Nephron (organoid): Measurements from ENCODE around the gene SLCO2A1.

Experiments
- H3K27ac Mint-ChIP-seq, 3 experiments: 2 replicates each; pipeline ENCODE4 v1.8.0; 2020; ENCODE audit warnings: mixed read lengths in 3 of 3, mild to moderate bottlenecking in 2 of 3, moderate library complexity in 1 of 3
- H3K27me3 Mint-ChIP-seq: 2 replicates; pipeline ENCODE4 v1.8.0; 2021; ENCODE audit warnings: low read depth, mild to moderate bottlenecking, moderate library complexity, mixed read lengths
- H3K36me3 Mint-ChIP-seq: 2 replicates; pipeline ENCODE4 v1.8.0; 2020; ENCODE audit warnings: low read depth, mixed read lengths
- H3K4me1 Mint-ChIP-seq: 2 replicates; pipeline ENCODE4 v1.8.0; 2020; ENCODE audit warnings: mixed read lengths
- H3K4me3 Mint-ChIP-seq, 3 experiments: 2 replicates each; pipeline ENCODE4 v1.8.0; 2020; ENCODE audit warnings: mild to moderate bottlenecking in 3 of 3, mixed read lengths in 3 of 3, moderate library complexity in 2 of 3
- H3K9me3 Mint-ChIP-seq: 2 replicates; pipeline ENCODE4 v1.8.0; 2020; ENCODE audit warnings: mixed read lengths
- CTCF ChIP-seq, 3 experiments: fragments of 200-600 bp; sonication (generic); IDR thresholded peaks; one replicate each; pipeline ENCODE4 v1.5.0; 2021; ENCODE audit warnings: antibody characterized with exemption in 3 of 3; ENCODE audit not compliant: unreplicated experiment in 3 of 3

The SLCO2A1 gene

GRCh38 chr3:134029256-134029733 lies 430 bp downstream of the SLCO2A1 start:
- Mint-ChIP-seq H3K4me3 (peak overlapping the region; percentile 87 to 96 (median 93)), H3K36me3 (no peaks in the 10 kb centered on the region), H3K4me1 (peaks cover 17% of the 10 kb centered on the region), H3K27me3 (peaks cover 62% of the 10 kb centered on the region), H3K27ac (peak overlapping the region; percentile 16 to 86 (median 45)), H3K9me3 (no peaks in the 10 kb centered on the region)
- TF ChIP-seq CTCF (IDR thresholded peaks at IDR 0.05; ENCODE audit: unreplicated experiment in 3 of 3), result no peak

- no peaks in the 10 kb centered on the region for H3K9me3 Mint-ChIP-seq
- peaks cover 12% of the 10 kb centered on the region for H3K4me1 Mint-ChIP-seq
- H3K4me3 Mint-ChIP-seq, result peak overlapping the region; percentile 87 to 96 (median 93)
These were observed 1.1 kb downstream of the SLCO2A1 start for GRCh38 chr3:134028486-134029255.

GRCh38 chr3:134027631-134028030 lies 2.1 kb downstream of the SLCO2A1 start:
- Mint-ChIP-seq H3K4me1 (peaks cover 12% of the 10 kb centered on the region), H3K27me3 (peaks cover 61% of the 10 kb centered on the region), H3K36me3 (no peaks in the 10 kb centered on the region), H3K4me3 (peak overlapping the region in 1 of 3 experiments; percentile 93), H3K9me3 (no peaks in the 10 kb centered on the region), H3K27ac (no peak overlapping the region)
- TF ChIP-seq CTCF (IDR thresholded peaks at IDR 0.05; ENCODE audit: unreplicated experiment in 3 of 3), result no peak

More at GRCh38 chr3:134028486-134029255, 1.1 kb downstream of the SLCO2A1 start:
- Mint-ChIP-seq H3K27me3 (peaks cover 57% of the 10 kb centered on the region), H3K36me3 (no peaks in the 10 kb centered on the region), H3K27ac (peak overlapping the region in 1 of 3 experiments; percentile 45)
- TF ChIP-seq CTCF (IDR thresholded peaks at IDR 0.05; ENCODE audit: unreplicated experiment in 3 of 3), result no peak

GRCh38 chr3:134020135-134020680 lies 9.5 kb downstream of the SLCO2A1 start:
- Mint-ChIP-seq H3K27ac (no peak overlapping the region), H3K27me3 (peaks cover 25% of the 10 kb centered on the region), H3K4me3 (no peak overlapping the region), H3K4me1 (peaks cover 9% of the 10 kb centered on the region), H3K36me3 (peaks cover 4% of the 10 kb centered on the region), H3K9me3 (no peaks in the 10 kb centered on the region)
- no peak for TF ChIP-seq CTCF (IDR thresholded peaks at IDR 0.05; ENCODE audit: unreplicated experiment in 3 of 3)

- no peak for TF ChIP-seq CTCF (IDR thresholded peaks at IDR 0.05; ENCODE audit: unreplicated experiment in 3 of 3)
- H3K36me3 Mint-ChIP-seq, result peaks cover 4% of the 10 kb centered on the region
- no peak overlapping the region for H3K27ac Mint-ChIP-seq
- peaks cover 9% of the 10 kb centered on the region for H3K4me1 Mint-ChIP-seq
- peaks cover 25% of the 10 kb centered on the region for H3K27me3 Mint-ChIP-seq
- H3K4me3 Mint-ChIP-seq, result no peak overlapping the region
- no peaks in the 10 kb centered on the region for H3K9me3 Mint-ChIP-seq
These were observed 10.9 kb downstream of the SLCO2A1 start for GRCh38 chr3:134018850-134019249.
